Cardiac muscle cell (in vitro differentiated cells and primary cell): ENCODE measurements around the gene SCIMP. TPM values are rescaled to one million over a fixed set of nuclear protein-coding genes. Genes with fewer than 3 reads are reported as not detected.

Source experiments
- DNase-seq, 2 donors: peaks; one replicate each; pipeline versions ENCODE4 v3.0.0 to v3.0.0-alpha.2; 2010 to 2017; ENCODE audit warnings: low read depth in 1 of 2, low spot score in 1 of 2
- H3K27ac ChIP-seq: fragments of 200-600 bp; sonication (generic); 2 replicates; pipeline ENCODE4 v1.5.1; 2016
- H3K27me3 ChIP-seq: fragments of 200-600 bp; sonication (generic); 2 replicates; pipeline ENCODE4 v1.6.0; 2016; ENCODE audit warnings: control low read depth
- H3K36me3 ChIP-seq: fragments of 200-600 bp; sonication (generic); 2 replicates; pipeline ENCODE4 v1.5.1; 2016; ENCODE audit warnings: control low read depth
- H3K4me1 ChIP-seq: fragments of 200-600 bp; sonication (generic); 2 replicates; pipeline ENCODE4 v1.8.1; 2017; ENCODE audit warnings: low read depth, mild to moderate bottlenecking, mixed run types
- H3K4me3 ChIP-seq: fragments of 200-600 bp; sonication (generic); 2 replicates; pipeline ENCODE4 v1.5.1; 2016; ENCODE audit warnings: mild to moderate bottlenecking
- H3K9me3 ChIP-seq: fragments of 200-600 bp; sonication (generic); 2 replicates; pipeline ENCODE4 v1.5.1; 2017; ENCODE audit warnings: low read depth, mild to moderate bottlenecking, control low read depth
- polyA plus RNA-seq: library from polyadenylated mRNA; unstranded; fragments of >200 nt; fragmentation: Nextera tagmentation; extraction: Ambion mirVana; gene quantifications from 2 replicates; pipeline ENCODE4 v1.2.1, GENCODE V29; 2016
- total RNA-seq: library from RNA; depleted of rRNA; stranded (reverse); fragments of >200 nt; gene quantifications from 2 replicates; pipeline ENCODE4 v1.2.3, GENCODE V29; 2016
- TF ChIP-seq, protein P1 (sequence below): IDR thresholded peaks from 2 replicates; pipeline ENCODE4 v1.5.1; 2012; ENCODE audit warnings: low read depth, mild to moderate bottlenecking, low read length

SCIMP gene
- total and polyA plus RNA-seq, 2 experiments from 2014 or later = 0.72 TPM; not detected in 1

- DNase-seq = peak in 1 of 2 donors; percentile 36
Measured at GRCh38 chr17:5203908-5204294, 30.8 kb downstream of the SCIMP start.

GRCh38 chr17:5203178-5203907 lies 31.3 kb downstream of the SCIMP start:
- Histone ChIP-seq H3K9me3 (no peaks in the 10 kb centered on the region), H3K4me3 (no peak overlapping the region), H3K27me3 (no peaks in the 10 kb centered on the region), H3K27ac (no peak overlapping the region), H3K36me3 (no peaks in the 10 kb centered on the region), H3K4me1 (no peaks in the 10 kb centered on the region)
- TF ChIP-seq, protein P1, sequence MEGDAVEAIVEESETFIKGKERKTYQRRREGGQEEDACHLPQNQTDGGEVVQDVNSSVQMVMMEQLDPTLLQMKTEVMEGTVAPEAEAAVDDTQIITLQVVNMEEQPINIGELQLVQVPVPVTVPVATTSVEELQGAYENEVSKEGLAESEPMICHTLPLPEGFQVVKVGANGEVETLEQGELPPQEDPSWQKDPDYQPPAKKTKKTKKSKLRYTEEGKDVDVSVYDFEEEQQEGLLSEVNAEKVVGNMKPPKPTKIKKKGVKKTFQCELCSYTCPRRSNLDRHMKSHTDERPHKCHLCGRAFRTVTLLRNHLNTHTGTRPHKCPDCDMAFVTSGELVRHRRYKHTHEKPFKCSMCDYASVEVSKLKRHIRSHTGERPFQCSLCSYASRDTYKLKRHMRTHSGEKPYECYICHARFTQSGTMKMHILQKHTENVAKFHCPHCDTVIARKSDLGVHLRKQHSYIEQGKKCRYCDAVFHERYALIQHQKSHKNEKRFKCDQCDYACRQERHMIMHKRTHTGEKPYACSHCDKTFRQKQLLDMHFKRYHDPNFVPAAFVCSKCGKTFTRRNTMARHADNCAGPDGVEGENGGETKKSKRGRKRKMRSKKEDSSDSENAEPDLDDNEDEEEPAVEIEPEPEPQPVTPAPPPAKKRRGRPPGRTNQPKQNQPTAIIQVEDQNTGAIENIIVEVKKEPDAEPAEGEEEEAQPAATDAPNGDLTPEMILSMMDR = no peak
- no peak for DNase-seq

More at GRCh38 chr17:5203908-5204294, 30.8 kb downstream of the SCIMP start:
- no peaks in the 10 kb centered on the region for H3K4me1 ChIP-seq
- H3K4me3 ChIP-seq = no peak overlapping the region
- no peaks in the 10 kb centered on the region for H3K27me3 ChIP-seq
- H3K36me3 ChIP-seq = no peaks in the 10 kb centered on the region
- no peaks in the 10 kb centered on the region for H3K9me3 ChIP-seq
- no peak overlapping the region for H3K27ac ChIP-seq
- TF ChIP-seq, protein P1 = no peak

- TF ChIP-seq, protein P1 = no peak
- Histone ChIP-seq H3K27ac (no peak overlapping the region), H3K36me3 (no peaks in the 10 kb centered on the region), H3K4me3 (no peak overlapping the region), H3K27me3 (no peaks in the 10 kb centered on the region), H3K9me3 (no peaks in the 10 kb centered on the region), H3K4me1 (no peaks in the 10 kb centered on the region)
- no peak for DNase-seq
Measured at GRCh38 chr17:5201011-5201410, 33.6 kb downstream of the SCIMP start.

DNA sequence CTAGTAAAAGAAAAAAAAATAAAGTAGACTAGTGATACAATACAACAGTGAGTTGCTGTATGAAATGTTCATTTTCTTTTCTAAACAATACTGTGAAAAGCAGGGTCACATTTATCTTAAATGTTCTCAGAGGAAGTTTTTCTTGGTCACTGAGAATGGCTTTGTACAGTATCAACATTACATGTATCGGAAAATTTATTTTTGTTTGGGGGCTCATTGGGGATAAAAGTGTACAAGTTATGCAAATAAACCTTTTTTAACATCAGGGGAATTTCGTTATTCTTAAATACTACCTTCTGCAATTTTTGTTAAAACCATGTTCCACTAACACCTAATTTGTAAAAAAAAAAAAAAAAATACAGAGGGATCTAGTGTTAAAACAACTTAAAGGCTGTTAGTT lies 34.3 kb downstream of the SCIMP start:
- Histone ChIP-seq H3K27ac (no peak overlapping the region), H3K36me3 (no peaks in the 10 kb centered on the region), H3K27me3 (no peaks in the 10 kb centered on the region), H3K9me3 (no peaks in the 10 kb centered on the region), H3K4me1 (no peaks in the 10 kb centered on the region), H3K4me3 (no peak overlapping the region)
- DNase-seq = no peak
- TF ChIP-seq, protein P1 = no peak

DNA sequence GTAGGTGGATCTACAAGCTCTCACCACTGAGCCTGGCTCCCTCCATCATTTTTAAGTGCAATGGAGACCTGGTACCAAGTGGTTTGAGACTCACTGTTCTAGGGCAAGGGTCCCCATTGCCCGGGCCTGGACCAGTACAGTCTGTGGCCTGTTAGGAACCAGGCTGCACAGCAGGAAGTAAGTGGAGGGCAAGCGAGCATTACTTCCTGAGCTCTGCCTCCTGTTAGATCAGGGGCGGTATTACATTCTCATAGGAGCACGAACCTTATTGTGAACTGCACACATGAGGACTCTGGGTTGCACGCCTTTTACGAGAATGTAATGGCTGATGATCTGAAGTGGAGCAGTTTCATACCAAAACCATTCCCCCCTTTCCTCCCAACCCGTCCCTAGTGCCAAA lies 36.2 kb downstream of the SCIMP start:
- H3K4me3 ChIP-seq = no peak overlapping the region
- no peak for DNase-seq
- TF ChIP-seq, protein P1 = no peak
- H3K27me3 ChIP-seq = no peaks in the 10 kb centered on the region
- no peaks in the 10 kb centered on the region for H3K9me3 ChIP-seq
- no peaks in the 10 kb centered on the region for H3K4me1 ChIP-seq
- no peak overlapping the region for H3K27ac ChIP-seq
- H3K36me3 ChIP-seq = no peaks in the 10 kb centered on the region
